GM12878 (cell line): ENCODE results near the gene PRR4. TPM values are rescaled to one million over a fixed set of nuclear protein-coding genes. Genes with fewer than 3 reads are reported as not detected.
A peak's percentile ranks its signal among the peaks of the same experiment; 100 is the strongest.

Experiments used
- ATAC-seq: fragments of 200-7000 bp; cut with Tn5 transposase; 3 replicates; pipeline ENCODE4 v1.9.1; 2020; ENCODE audit warnings: mild to moderate bottlenecking, moderate library complexity
- BruUV-seq: library from RNA; stranded (reverse); fragments of 400-500 nt; replicated peaks from 2 replicates; lab custom pipeline; 2021; lab: Mats Ljungman, UMichigan
- CTCF ChIA-PET: fragments of 300-600 bp; sonication (Branson Sonifier 250); formaldehyde crosslinking; extraction: SDS; loops from one replicate; lab custom pipeline; 2021; ENCODE audit warnings: inconsistent platforms; lab: Yijun Ruan, JAX
- POLR2A ChIA-PET: fragments of 350-600 bp; formaldehyde crosslinking; extraction: SDS; loops from one replicate; lab custom pipeline; 2021; ENCODE audit warnings: inconsistent platforms; lab: Charles Lee
- RAD21 ChIA-PET: fragments of 300-600 bp; sonication (Branson Sonifier 250); formaldehyde crosslinking; loops from one replicate; lab custom pipeline; 2023; ENCODE audit warnings: antibody characterized with exemption; ENCODE audit not compliant: unreplicated experiment; lab: Charles Lee
- SMC1A ChIA-PET: fragments of 300-600 bp; sonication (Branson Sonifier 250); formaldehyde crosslinking; loops from one replicate; lab custom pipeline; 2023; ENCODE audit not compliant: unreplicated experiment, uncharacterized antibody; lab: Charles Lee
- DNase-seq: peaks from one replicate; pipeline ENCODE4 v3.0.0-alpha.2; 2011; ENCODE audit warnings: low read depth, low spot score
- FAIRE-seq: peaks from 3 replicates; lab custom pipeline; 2011; peaks lifted over from hg19 to GRCh38; lab: Jason Lieb, UNC
- H2AFZ ChIP-seq: 2 replicates; pipeline ENCODE4 v1.6.0; 2011; ENCODE audit warnings: low read depth, low read length, control low read depth; ENCODE audit not compliant: control insufficient read depth
- H3K27ac ChIP-seq: 2 replicates; pipeline ENCODE4 v1.5.1; 2011; ENCODE audit warnings: control low read depth; ENCODE audit not compliant: control insufficient read depth, insufficient read depth
- H3K27me3 ChIP-seq, 2 experiments: replicated peaks in 1 of 2; 2 replicates each; pipeline versions ENCODE4 v1.6.0 to v1.6.1; 2011; ENCODE audit warnings: low read length in 1 of 2; ENCODE audit not compliant: control insufficient read depth in 2 of 2, insufficient read depth in 2 of 2
- H3K36me3 ChIP-seq, 2 experiments: 2 replicates each; pipeline ENCODE4 v1.5.1; 2011; ENCODE audit warnings: low read length in 1 of 2; ENCODE audit not compliant: control insufficient read depth in 2 of 2, insufficient read depth in 2 of 2
- H3K4me1 ChIP-seq: 2 replicates; pipeline ENCODE4 v1.6.1; 2011; ENCODE audit warnings: mild to moderate bottlenecking, low read length, moderate library complexity, mixed read lengths; ENCODE audit not compliant: control insufficient read depth, insufficient read depth
- H3K4me2 ChIP-seq: 2 replicates; pipeline ENCODE4 v1.6.0; 2011; ENCODE audit warnings: control low read depth; ENCODE audit not compliant: control insufficient read depth, insufficient read depth
- H3K4me3 ChIP-seq: fragments of 200-600 bp; sonication (generic); 2 replicates; pipeline ENCODE4 v1.5.1; 2016
- H3K79me2 ChIP-seq: 2 replicates; pipeline ENCODE4 v1.6.0; 2011; ENCODE audit warnings: low read length; ENCODE audit not compliant: control insufficient read depth, insufficient read depth
- H3K9ac ChIP-seq: 2 replicates; pipeline ENCODE4 v1.8.0; 2011; ENCODE audit warnings: low read length, control low read depth, mixed read lengths; ENCODE audit not compliant: control insufficient read depth, insufficient read depth
- H3K9me3 ChIP-seq: replicated peaks from 3 replicates; pipeline ENCODE4 v1.5.1; 2011; ENCODE audit warnings: mild to moderate bottlenecking, low read length; ENCODE audit not compliant: control insufficient read depth, insufficient read depth
- H4K20me1 ChIP-seq: 2 replicates; pipeline ENCODE4 v1.6.0; 2011; ENCODE audit not compliant: control insufficient read depth, insufficient read depth
- BCL11A ChIP-seq: IDR thresholded peaks from 2 replicates; pipeline ENCODE4 v1.6.1; 2011; ENCODE audit warnings: low read depth, low read length
- BHLHE40 ChIP-seq, 2 experiments: fragments of 450-650 bp in 1 of 2; IDR thresholded peaks; 2 replicates each; pipeline ENCODE4 v1.6.1; 2011 to 2017; ENCODE audit warnings: low read depth in 2 of 2, borderline replicate concordance in 1 of 2, improper control_type of control experiment in 1 of 2, low read length in 1 of 2, mild to moderate bottlenecking in 1 of 2
- CTCF ChIP-seq, 3 experiments: IDR thresholded peaks in 2 of 3; conservative IDR thresholded peaks in 1 of 3; 2 replicates each; pipeline ENCODE4 v1.5.1; 2011; ENCODE audit warnings: low read depth in 3 of 3, low read length in 3 of 3, mild to moderate bottlenecking in 3 of 3, control low read depth in 2 of 3, moderate library complexity in 2 of 3, inconsistent platforms in 1 of 3, mixed read lengths in 1 of 3; ENCODE audit not compliant: control insufficient read depth in 2 of 3, insufficient read depth in 1 of 3; ENCODE audit errors: extremely low read depth in 1 of 3
- ELK1 ChIP-seq: IDR thresholded peaks from 2 replicates; pipeline ENCODE4 v1.6.1; 2012; ENCODE audit warnings: low read depth, low read length, improper control_type of control experiment
- ESRRA ChIP-seq: IDR thresholded peaks from 2 replicates; pipeline ENCODE4 v1.6.1; 2012; ENCODE audit warnings: mild to moderate bottlenecking, low read length, improper control_type of control experiment
- EZH2 ChIP-seq: IDR thresholded peaks from 2 replicates; pipeline ENCODE4 v1.6.1; 2012; ENCODE audit warnings: low read depth, mild to moderate bottlenecking, control low read depth, inconsistent platforms, low read length, borderline replicate concordance; ENCODE audit not compliant: control insufficient read depth
- JUNB ChIP-seq: IDR thresholded peaks from 2 replicates; pipeline ENCODE4 v1.6.1; 2016; ENCODE audit warnings: antibody characterized with exemption, mild to moderate bottlenecking
- NFIC ChIP-seq: IDR thresholded peaks from 2 replicates; pipeline ENCODE4 v1.6.1; 2012; ENCODE audit warnings: low read depth, mild to moderate bottlenecking, inconsistent platforms, low read length, moderate library complexity
- NR2C1 ChIP-seq: fragments of 450-650 bp; IDR thresholded peaks from 2 replicates; pipeline ENCODE4 v1.6.1; 2017; ENCODE audit warnings: antibody characterized with exemption, mild to moderate bottlenecking, moderate library complexity
- NR2F1 ChIP-seq: fragments of 450-650 bp; conservative IDR thresholded peaks from 2 replicates; pipeline ENCODE4 v1.6.1; 2017; ENCODE audit warnings: mild to moderate bottlenecking
- RAD21 ChIP-seq: IDR thresholded peaks from 2 replicates; pipeline ENCODE4 v1.6.1; 2011; ENCODE audit warnings: mild to moderate bottlenecking, low read depth, low read length, moderate library complexity; ENCODE audit not compliant: insufficient read depth
- TAF1 ChIP-seq: IDR thresholded peaks from 2 replicates; pipeline ENCODE4 v1.6.1; 2011; ENCODE audit warnings: mild to moderate bottlenecking, low read depth, low read length, borderline replicate concordance
- ZNF207 ChIP-seq: fragments of 450-650 bp; IDR thresholded peaks from 2 replicates; pipeline ENCODE4 v1.6.1; 2014; ENCODE audit warnings: antibody characterized with exemption, mild to moderate bottlenecking, borderline replicate concordance
- ZSCAN29 ChIP-seq: fragments of 450-650 bp; IDR thresholded peaks from 2 replicates; pipeline ENCODE4 v1.6.1; 2017; ENCODE audit warnings: mild to moderate bottlenecking, moderate library complexity
- WGBS: methylation state at CpG from one replicate; pipeline ENCODE4 v1.1.6; 2016; ENCODE audit warnings: low lambda C conversion rate; ENCODE audit not compliant: insufficient replicate concordance, insufficient coverage; ENCODE audit errors: missing lambda C conversion rate; 5-methylcytosine and 5-hydroxymethylcytosine counted together
- in situ Hi-C: fragments of 300-500 bp; cut with MboI; formaldehyde crosslinking; loops from 9 replicates; pipeline ENCODE4 v1.14.3; 2018; ENCODE audit warnings: mixed read lengths
- intact Hi-C: fragments of 100-400 bp; cut with micrococcal nuclease; formaldehyde crosslinking; loops from one replicate; pipeline ENCODE4 v1.14.2; 2022; ENCODE audit not compliant: unreplicated experiment
- polyA plus RNA-seq, 11 experiments: library from polyadenylated mRNA; depleted of rRNA in 4 of 11; unstranded in 6 of 11; stranded (reverse) in 5 of 11; fragments of >200 nt; fragmentation: Nextera tagmentation in 4 of 11; fragmentation: Illumina TruSeq in 1 of 11; extraction: Ambion mirVana in 4 of 11; extraction: Trizol in 1 of 11; gene quantifications; 1 replicate in 1 of 11; 2 replicates in 10 of 11; pipeline versions ENCODE4 v1.2.1 to v1.2.3, GENCODE V29; 2011 to 2016; ENCODE audit warnings: inconsistent platforms in 2 of 11, missing spikeins in 2 of 11, low read depth in 1 of 11
- total RNA-seq, 4 experiments: library from RNA; depleted of rRNA in 3 of 4; stranded (reverse); fragments of >200 nt in 3 of 4; fragmentation: Illumina TruSeq in 1 of 4; extraction: Trizol in 1 of 4; gene quantifications; 2 replicates each; pipeline versions ENCODE4 v1.2.1 to v1.2.3, GENCODE V29; 2013 to 2021

The PRR4 gene
- total and polyA plus RNA-seq, 10 of the 15 experiments (the other 5 are each of a cell fraction or from before 2014, with no cell fraction given) = 0.85 to 5.7 (median 1.7) TPM

GRCh38 chr12:10873378-10873777 is 24.1 kb upstream of the PRR4 start:
- Histone ChIP-seq H3K4me2 (no peak overlapping the region), H3K4me1 (no peaks in the 10 kb centered on the region), H3K9ac (no peak overlapping the region), H3K27me3 (no peaks in the 10 kb centered on the region), H4K20me1 (no peaks in the 10 kb centered on the region), H3K79me2 (no peaks in the 10 kb centered on the region), H3K36me3 (peaks cover 0 to 5% of the 10 kb centered on the region in 2 experiments; a peak in 1 of 4 replicates), H3K9me3 (no peaks in the 10 kb centered on the region), H3K27ac (no peak overlapping the region), H3K4me3 (no peak overlapping the region), H2AFZ (no peak overlapping the region)
- RAD21 ChIA-PET = no interaction called here
- DNase-seq (no peak), FAIRE-seq (no peak), ATAC-seq (no peak)
- intact Hi-C loops (no loop called here), in situ Hi-C loops (no loop called here)
- POLR2A ChIA-PET = no interaction called here
- BruUV-seq = no TSS peak
- CTCF ChIA-PET = interaction anchor here (2.2 kb wide), 1 partner anchor 326 kb away, joined by 7 read pairs; no protein-coding TSS in a partner anchor
- SMC1A ChIA-PET = interaction anchor here (0.7 kb wide), 1 partner anchor 16 kb away, joined by 3 read pairs; no protein-coding TSS in a partner anchor
- TF ChIP-seq ELK1 = no peak
- TF ChIP-seq NR2C1 = no peak
- WGBS = 95% methylated on average over 2 of the region's 2 CpGs

- DNase-seq (no peak), FAIRE-seq (no peak), ATAC-seq (no peak)
- SMC1A ChIA-PET = interaction anchor here (1.1 kb wide), 1 partner anchor 17 kb away, joined by 3 read pairs; the partner anchor contains the start of gene PRH1
- H3K9ac ChIP-seq = no peak overlapping the region
- no peak overlapping the region for H2AFZ ChIP-seq
- H3K4me2 ChIP-seq = no peak overlapping the region
- POLR2A ChIA-PET = interaction anchor here (0.6 kb wide), 1 partner anchor 602 kb away, joined by 8 read pairs; no protein-coding TSS in a partner anchor
- intact Hi-C loops (no loop called here), in situ Hi-C loops (no loop called here)
- H3K27me3 ChIP-seq = no peaks in the 10 kb centered on the region
- BruUV-seq = no TSS peak
- no peaks in the 10 kb centered on the region for H3K4me1 ChIP-seq
- no peak overlapping the region for H3K27ac ChIP-seq
- H4K20me1 ChIP-seq = no peaks in the 10 kb centered on the region
- H3K79me2 ChIP-seq = no peaks in the 10 kb centered on the region
- CTCF ChIA-PET = interaction anchor here (1.3 kb wide), 1 partner anchor 332 kb away, joined by 3 read pairs; no protein-coding TSS in a partner anchor
- WGBS = 98% methylated on average over 2 of the region's 2 CpGs
- H3K4me3 ChIP-seq = no peak overlapping the region
- no peaks in the 10 kb centered on the region for H3K9me3 ChIP-seq
- RAD21 ChIA-PET = no interaction called here
- no peaks in the 10 kb centered on the region; a peak in 1 of 4 replicates for H3K36me3 ChIP-seq
- 0 out of 6 replicates have a peak, but pooled peaks of 1 of the 3 experiments have one; percentile 12 for TF ChIP-seq CTCF (IDR thresholded peaks at IDR 0.05 in 2 of 3, conservative IDR thresholded peaks at IDR 0.05 in 1 of 3; ENCODE audit: control insufficient read depth in 2 of 3, extremely low read depth in 1 of 3, insufficient read depth in 1 of 3, low read depth in 3 of 3, low read length in 3 of 3)
- TF ChIP-seq EZH2 = no peak
- TF ChIP-seq ZNF207 = no peak
- TF ChIP-seq NFIC = no peak
- no peak for TF ChIP-seq BHLHE40 (IDR thresholded peaks at IDR 0.05; ENCODE audit: borderline replicate concordance in 1 of 2, low read depth in 2 of 2, low read length in 1 of 2)
- TF ChIP-seq TAF1 = no peak
- TF ChIP-seq ESRRA = no peak
- TF ChIP-seq NR2F1 = no peak
- TF ChIP-seq ZSCAN29 = no peak
- 0 out of 2 replicates have a peak, but pooled peaks have one; percentile 4 for TF ChIP-seq RAD21
- no peak for TF ChIP-seq BCL11A
- no peak for TF ChIP-seq JUNB
Measured at GRCh38 chr12:10867381-10867780, 18.1 kb upstream of the PRR4 start.
